Sciatic nerve (tissue), 2 donors: Measurements from ENCODE around the gene TEAD1. TPM values are rescaled to one million over a fixed set of nuclear protein-coding genes. Genes with fewer than 3 reads are reported as not detected.

Experiments used
- ATAC-seq: fragments of 200-7000 bp; cut with Tn5 transposase; one replicate; pipeline ENCODE4 v1.9.1; 2020; ENCODE audit warnings: mild to moderate bottlenecking, moderate library complexity
- DNase-seq: peaks from one replicate; pipeline ENCODE4 v3.0.0-alpha.2; 2020; ENCODE audit warnings: low spot score
- intact Hi-C: fragments of 100-400 bp; cut with DNase I; formaldehyde crosslinking; loops from one replicate; pipeline ENCODE4 v1.14.2; 2022
- total RNA-seq: library from RNA; stranded (reverse); fragmentation: NEBNext Ultra II Directional; extraction: Animal tissue kit (Norgen Biotek cat#: 25700); gene quantifications from one replicate; pipeline ENCODE4 v1.2.1, GENCODE V29; 2021
- donor health status: DM: no; HTN: no; CAD: no.
- donor health status: DM: no; HTN: no; CAD: no.

TEAD1 gene
- total RNA-seq, 1 donor from 2014 or later: 141 TPM

- DNase-seq: no peak
- no peak for ATAC-seq
- intact Hi-C loops: loop anchor here (10.0 kb wide), 1 partner anchor 127 kb away; no protein-coding TSS in a partner anchor
Measured at GRCh38 chr11:12811861-12812260, 137.6 kb downstream of the TEAD1 start.

- intact Hi-C loops: loop anchor here (10.0 kb wide), 1 partner anchor 128 kb away; no protein-coding TSS in a partner anchor
- DNase-seq (no peak), ATAC-seq (no peak)
Measured at GRCh38 chr11:12812849-12813248, 138.6 kb downstream of the TEAD1 start.

GRCh38 chr11:12813371-12814225 lies 139.4 kb downstream of the TEAD1 start:
- DNase-seq: no peak
- ATAC-seq: peak; percentile 58
- intact Hi-C loops: loop anchor here (10.0 kb wide), 1 partner anchor 129 kb away; no protein-coding TSS in a partner anchor

GRCh38 chr11:12815129-12815480 lies 140.9 kb downstream of the TEAD1 start:
- ATAC-seq: peak; percentile 2
- no peak for DNase-seq
- intact Hi-C loops: loop anchor here (10.0 kb wide), 1 partner anchor 130 kb away; no protein-coding TSS in a partner anchor

- no peak for ATAC-seq
Measured at GRCh38 chr11:12815931-12816494, 141.8 kb downstream of the TEAD1 start.

GRCh38 chr11:12817681-12818332 lies 143.6 kb downstream of the TEAD1 start:
- DNase-seq: no peak
- intact Hi-C loops: loop anchor here (10.0 kb wide), 1 partner anchor 133 kb away; no protein-coding TSS in a partner anchor
- no peak for ATAC-seq

More at GRCh38 chr11:12815931-12816494, 141.8 kb downstream of the TEAD1 start:
- intact Hi-C loops: loop anchor here (10.0 kb wide), 1 partner anchor 131 kb away; no protein-coding TSS in a partner anchor
- DNase-seq: no peak

- intact Hi-C loops: loop anchor here (10.0 kb wide), 1 partner anchor 134 kb away; no protein-coding TSS in a partner anchor
- ATAC-seq (no peak), DNase-seq (no peak)
Measured at GRCh38 chr11:12818333-12819015, 144.3 kb downstream of the TEAD1 start.

GRCh38 chr11:12822392-12823022 lies 148.3 kb downstream of the TEAD1 start:
- ATAC-seq (no peak), DNase-seq (no peak)
- intact Hi-C loops: no loop called here

GRCh38 chr11:12824281-12825041 lies 150.2 kb downstream of the TEAD1 start:
- DNase-seq (no peak), ATAC-seq (no peak)
- intact Hi-C loops: no loop called here

- intact Hi-C loops: no loop called here
- ATAC-seq (no peak), DNase-seq (no peak)
Measured at GRCh38 chr11:12826441-12826840, 152.2 kb downstream of the TEAD1 start.

GRCh38 chr11:12827369-12827768 lies 153.1 kb downstream of the TEAD1 start:
- ATAC-seq: no peak
- no peak for DNase-seq
- intact Hi-C loops: no loop called here

GRCh38 chr11:12827929-12828812 lies 153.9 kb downstream of the TEAD1 start:
- intact Hi-C loops: no loop called here
- peak; percentile 90 for ATAC-seq
- DNase-seq: peak; percentile 70

GRCh38 chr11:12829131-12829530 lies 154.9 kb downstream of the TEAD1 start:
- no peak for ATAC-seq
- intact Hi-C loops: no loop called here
- no peak for DNase-seq

- DNase-seq (no peak), ATAC-seq (no peak)
- intact Hi-C loops: no loop called here
Measured at GRCh38 chr11:12829540-12830314, 155.5 kb downstream of the TEAD1 start.

- ATAC-seq (no peak), DNase-seq (no peak)
- intact Hi-C loops: no loop called here
Measured at GRCh38 chr11:12831471-12832202, 157.4 kb downstream of the TEAD1 start.
